CD4-positive, alpha-beta T cell treated with Interleukin-17A for 4 hours (primary cell): ENCODE measurements around the gene ITPK1.
"Not testable (repeated sequence)": the region's sequence is repeated elsewhere in the genome, so short reads cannot be mapped to it uniquely, and the experiment has no call there.

ENCODE experiments used
- DNase-seq: peaks from one replicate; pipeline ENCODE4 v3.0.0-alpha.2; 2020; ENCODE audit warnings: mixed read lengths

Gene ITPK1

DNA sequence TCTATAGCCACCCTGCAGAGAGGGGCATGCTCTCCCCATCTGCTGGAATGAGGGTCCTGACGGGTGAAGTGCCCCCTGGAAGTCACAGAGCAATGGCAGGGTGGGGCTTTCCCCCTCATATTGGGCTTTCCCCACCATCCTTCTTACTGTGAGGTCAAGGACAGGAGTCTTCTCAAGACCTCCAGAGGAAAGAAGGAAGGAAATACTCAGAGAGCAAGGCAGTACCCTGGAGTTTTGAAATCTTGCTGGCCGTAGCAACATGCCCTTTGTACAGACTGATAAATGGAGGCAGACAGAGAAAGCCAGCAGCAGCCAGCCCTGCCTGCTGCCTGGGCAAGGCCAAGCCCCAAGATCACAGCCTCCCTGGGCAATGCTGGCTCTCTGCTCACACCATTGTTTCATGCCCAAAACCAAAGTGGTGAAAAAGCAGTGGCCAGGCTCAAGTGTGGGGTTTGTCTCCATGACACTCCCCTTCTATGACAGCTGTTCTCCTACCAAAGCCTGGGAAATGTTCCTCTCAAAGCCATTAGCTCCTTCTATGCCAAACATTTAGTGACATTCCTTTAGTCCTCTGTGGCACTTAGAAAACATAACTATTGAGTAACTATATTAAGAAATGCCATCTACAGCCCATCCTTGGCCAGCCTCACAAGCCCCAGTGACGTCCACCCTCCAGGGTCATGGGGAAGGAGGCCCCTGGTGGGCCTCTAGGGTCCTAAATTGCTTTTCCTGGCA, 13.2 kb upstream of the ITPK1 start:
- no peak for DNase-seq

DNA sequence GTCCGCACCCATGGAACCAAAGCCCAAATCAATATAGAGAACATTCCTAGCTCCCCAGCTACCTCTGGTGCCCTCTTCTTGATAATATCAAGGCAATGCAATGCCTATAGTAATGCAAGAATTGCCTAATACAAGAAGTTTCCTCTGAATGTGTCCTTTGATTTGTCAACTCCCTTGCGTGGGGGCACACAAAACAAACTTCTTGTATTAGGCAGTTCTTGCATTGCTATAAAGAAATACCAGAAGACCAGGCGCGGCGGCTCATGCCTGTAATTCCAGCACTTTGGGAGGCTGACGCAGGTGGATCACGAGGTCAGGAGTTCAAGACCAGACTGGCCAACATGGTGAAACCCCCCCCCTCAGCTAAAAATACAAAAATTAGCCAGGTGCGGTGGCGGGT, 10.4 kb upstream of the ITPK1 start:
- DNase-seq = no peak

DNA sequence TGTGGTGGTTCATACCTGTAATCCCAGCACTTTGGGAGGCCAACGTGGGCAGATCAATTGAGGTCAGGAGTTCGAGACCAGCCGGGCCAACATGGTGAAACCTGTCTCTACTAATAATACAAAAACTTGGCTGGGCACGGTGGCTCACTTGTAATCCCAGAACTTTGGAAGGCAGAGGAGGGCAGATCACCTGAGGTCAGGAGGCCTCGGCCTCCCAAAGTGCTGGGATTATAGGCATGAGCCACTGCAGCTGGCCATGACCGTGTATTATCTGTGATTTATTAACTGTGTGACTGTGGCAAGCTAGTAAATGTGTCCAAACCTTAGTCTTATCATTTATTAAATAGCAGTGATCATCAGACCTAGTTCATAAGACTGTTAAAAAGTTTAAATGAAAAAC, 7.1 kb upstream of the ITPK1 start:
- no peak for DNase-seq

DNA sequence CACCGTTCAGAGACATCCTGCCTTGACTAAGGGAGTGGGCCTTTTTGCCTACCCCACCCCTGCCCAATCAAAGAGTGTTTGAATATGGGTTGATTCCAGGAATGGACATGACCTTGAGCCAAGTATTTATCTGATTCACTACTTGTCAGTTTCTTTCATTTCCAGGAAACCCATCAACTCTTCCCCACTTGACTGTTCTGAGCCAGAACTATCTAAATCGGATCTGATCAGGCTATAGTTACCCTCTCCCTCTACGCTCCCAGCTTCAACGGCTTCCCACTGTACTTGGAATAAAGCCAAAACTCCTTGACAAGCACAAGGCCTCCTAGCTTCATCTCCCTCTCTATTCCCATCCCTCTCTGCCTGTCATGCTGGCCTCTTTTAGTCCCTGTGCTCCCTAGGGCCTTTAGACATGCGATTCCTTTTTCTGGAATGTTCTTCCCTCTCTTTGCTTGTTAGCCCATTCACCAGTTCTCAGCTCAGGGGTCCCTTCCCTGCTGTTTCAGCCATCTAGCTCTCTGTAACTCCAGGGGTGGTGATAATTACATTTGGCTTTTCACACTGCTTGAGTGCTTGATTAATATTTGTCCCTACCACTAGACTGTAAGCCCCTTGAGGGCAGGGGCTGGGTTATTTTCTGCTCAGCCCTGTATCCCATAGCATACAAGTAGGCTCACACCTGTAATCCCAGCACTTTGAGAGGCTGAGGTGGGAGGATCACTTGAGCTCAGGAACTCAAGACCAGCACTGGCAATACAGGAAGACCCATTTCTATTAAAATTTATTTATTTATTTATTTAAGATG, 5.5 kb upstream of the ITPK1 start:
- no peak for DNase-seq

DNA sequence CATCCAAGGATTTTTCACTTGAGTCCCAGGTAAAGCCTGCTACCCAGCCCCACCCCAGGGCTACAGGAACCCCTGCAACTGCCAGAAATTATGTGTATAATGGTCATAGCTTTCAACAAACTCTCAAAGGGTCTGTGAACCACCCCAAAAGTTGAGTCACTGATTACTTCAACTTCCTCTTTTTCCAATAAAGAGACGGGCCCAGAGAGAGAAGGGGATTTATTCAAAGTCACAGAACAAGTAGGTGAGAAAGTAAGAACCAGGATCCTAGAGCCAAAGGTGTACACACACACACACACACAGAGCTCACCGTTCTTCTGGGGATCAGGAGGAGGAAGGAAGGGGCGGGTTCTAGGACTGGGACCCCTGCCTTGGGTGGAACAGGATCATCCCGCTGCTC, 4.8 kb upstream of the ITPK1 start:
- DNase-seq = no peak

DNA sequence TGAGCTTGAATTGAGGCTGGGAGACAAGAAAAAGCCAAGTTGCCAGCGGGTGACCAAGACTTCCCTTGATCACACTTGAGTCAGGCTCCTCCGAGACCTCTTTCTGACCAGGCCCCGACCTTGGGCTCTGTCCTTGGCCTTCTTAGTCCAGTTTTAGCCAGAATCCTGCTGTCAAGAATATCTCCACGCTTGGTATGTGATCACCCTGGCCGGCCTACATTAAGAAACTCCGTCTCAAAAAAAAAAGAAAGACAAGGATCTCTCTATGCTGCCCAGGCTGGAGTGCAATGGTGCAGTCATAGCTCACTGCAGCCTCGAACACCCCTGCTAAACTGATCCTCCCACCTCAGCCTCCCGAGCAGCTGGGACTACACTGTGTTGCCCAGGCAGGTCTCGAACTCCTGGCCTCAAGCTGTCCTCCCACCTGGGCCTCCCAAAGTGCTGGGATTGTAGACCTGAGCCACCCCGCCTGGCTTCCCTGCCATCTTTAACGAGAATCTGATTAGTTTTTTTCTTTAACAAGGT, 1.0 kb upstream of the ITPK1 start:
- no peak for DNase-seq

DNA sequence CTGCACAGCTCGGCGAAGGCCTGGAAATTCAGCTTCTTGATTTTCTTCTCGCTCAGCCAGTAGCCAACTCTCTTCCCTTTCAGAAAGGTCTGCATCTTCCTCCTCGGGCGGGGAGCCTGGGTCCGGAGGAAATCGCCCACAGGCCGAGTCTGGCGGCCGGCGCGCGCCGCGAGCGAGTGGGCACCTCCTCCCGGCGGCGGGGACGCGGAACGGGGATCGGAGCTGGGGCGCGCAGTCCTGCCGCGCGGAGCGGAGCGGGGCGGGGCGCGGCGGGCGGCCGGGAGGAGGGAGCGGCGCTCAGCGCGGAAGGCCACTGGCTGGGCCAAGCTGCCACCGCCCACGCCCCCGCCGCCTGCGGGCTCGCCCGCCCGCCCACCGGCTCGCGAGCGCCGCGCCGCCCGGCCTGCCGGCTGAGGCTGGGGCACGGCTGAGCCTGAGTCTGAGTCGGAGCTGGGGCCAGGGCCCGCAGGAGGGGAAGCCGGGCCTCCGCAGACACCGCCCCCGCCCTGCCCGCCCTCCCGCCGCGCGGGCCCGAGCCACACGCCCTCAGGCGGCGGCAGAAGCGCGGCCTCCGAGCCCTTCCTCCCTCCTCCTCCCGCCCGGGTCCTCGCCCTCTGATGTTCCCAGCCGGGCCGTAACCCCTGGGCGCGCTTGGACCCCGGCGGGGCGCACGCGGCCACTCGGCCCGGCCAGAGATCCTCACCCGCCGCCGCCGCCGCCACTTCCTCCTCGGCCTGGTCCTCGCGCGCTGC, 480 bp downstream of the ITPK1 start:
- peak; percentile 91 for DNase-seq

DNA sequence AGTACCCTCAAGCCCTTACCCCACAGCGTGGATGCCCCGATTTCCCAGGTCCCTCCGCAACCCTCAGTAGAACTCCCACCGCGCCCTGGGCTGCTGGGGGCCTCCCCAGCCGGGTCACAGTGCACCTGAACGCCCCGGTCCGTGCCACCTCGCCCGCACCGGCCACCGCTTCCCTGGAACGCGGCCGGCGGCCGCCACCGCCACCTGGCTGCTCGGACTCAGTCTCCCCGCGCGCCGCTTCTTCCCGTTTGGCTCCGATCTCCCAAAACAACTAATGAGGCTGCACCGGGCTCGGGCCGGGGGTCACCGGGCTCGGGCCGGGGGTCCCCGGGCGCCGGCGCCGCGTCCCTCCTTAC, 1.0 kb downstream of the ITPK1 start:
- DNase-seq = peak; percentile 12

DNA sequence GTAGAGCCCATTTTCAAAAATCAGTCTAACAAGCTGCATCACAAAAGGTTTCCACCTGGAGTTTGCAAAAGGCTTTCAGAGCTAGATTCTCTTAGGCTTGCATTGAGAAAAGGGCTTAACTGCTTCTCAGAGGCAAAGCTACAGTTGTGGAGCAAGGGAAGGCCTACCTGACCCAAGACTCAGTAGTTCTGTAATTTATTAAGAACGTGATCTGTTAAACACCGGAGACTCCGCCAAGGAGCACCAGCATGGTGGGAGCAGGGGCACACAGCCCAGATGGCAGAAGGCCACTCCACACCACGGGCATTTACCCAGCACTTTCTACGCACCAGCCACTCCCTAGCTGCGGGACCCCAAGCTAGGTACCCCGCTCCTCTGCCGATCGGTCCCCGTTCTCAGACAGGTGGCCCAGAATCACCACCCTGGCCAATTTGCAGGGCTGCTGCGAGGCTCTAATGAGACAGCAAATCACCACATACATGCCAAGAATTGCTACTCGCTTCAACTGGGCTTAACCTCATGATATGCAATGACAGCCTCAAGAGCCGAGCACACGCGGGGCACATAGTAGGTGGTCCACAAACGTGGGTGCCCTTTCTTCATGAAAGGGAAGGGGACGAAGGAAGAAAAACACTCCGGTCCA, 1.5 kb downstream of the ITPK1 start:
- no peak for DNase-seq

DNA sequence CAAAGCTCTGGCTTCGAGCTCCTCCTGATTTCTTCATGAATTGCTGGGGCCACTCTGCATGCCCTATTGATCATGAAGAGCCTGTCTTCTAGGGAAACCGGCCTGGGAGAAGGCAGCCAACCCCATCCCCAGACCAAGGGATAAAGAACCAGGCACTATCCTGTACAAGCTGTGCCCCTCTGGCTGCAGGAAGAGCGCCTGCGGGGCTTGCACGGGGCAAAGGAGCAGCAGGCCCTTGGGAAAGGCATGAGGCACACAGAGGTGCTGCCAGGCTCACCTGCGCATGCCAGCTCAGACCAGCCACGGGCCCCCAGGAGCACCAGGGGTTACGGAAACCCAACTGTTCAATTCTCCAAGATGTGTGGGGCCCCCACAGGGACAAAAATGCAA, 2.1 kb downstream of the ITPK1 start:
- no peak for DNase-seq

DNA sequence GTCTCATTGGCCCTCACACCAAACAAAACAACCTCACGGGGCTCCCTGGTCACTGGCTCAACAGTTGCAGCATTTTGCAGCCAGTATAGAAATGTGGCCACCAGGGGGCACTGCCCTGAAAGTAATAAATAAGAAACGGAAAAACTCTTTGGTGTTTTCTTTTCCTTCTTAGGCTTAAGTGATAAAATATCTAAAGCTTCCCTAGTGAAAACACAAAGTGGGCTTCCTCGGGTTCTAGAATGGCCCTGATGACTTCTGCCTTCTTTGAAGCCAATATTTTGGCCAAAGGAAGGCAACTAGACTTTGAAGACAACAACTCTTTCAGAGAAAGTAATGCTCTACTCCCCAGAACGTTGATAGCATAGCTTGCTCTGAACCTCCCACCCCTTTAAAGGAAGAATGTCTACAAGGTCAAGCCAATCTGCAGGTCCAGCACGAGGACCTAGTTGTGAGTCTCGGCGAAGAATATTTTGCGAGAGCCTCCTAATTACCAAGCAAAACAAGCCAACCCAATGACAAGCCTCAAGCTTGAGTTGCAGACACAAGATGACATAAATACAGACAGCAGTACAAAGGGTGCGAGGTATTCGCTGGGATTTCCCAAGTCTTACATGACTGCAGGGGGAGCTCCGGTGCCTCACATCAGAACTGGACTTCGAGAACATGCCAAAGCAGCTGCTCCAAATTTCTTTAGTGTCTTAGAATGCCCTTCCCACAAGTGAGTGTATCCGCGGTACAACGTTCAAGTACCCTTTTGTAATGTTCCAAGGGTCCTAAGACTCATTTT, 2.6 kb downstream of the ITPK1 start:
- peak; percentile 87 for DNase-seq

DNA sequence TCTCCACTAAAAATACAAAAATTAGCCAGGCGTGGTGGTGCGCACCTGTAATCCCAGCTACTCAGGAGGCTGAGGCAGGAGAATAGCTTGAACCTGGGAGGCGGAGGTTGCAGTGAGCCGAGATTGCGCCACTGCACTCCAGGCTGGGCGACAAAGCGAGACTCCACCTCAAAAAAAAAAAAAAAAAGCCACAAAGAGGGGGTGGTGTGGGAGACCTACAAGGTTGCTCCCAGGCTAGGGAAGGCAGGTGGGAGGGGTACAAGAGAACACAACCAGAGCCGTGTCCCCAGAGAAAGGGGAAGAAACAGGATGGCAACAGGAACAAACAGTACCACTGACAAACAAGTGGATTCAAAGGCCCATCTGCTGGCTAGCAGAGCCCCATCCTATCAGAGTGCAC, 4.2 kb downstream of the ITPK1 start:
- not testable (repeated sequence) for DNase-seq

DNA sequence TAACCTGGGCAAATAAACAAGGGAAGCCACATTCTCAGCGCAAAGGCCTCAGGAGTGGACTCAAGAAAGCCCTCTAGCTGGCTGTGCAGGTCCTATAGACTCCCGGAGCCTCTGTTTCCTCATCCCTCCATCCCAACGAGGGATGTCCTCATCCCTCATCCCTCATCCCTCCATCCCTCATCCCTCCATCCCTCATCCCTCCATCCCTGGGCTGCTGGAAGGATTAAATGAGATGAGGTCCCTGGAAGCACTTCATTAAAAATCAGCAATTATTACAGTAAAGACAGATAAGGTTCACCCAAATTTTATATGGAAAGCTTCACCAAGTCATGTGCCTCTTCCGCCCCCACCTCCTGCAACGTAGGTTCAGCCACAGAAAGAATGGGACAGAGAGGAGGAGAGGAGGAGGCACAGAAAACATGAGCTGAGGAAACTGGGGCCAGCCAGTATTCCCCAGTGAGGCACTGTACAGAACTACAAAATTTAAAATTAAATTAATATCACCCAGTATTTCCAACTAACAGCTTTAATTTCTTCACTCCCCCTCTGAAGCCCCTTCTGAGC, 4.8 kb downstream of the ITPK1 start:
- DNase-seq = no peak

DNA sequence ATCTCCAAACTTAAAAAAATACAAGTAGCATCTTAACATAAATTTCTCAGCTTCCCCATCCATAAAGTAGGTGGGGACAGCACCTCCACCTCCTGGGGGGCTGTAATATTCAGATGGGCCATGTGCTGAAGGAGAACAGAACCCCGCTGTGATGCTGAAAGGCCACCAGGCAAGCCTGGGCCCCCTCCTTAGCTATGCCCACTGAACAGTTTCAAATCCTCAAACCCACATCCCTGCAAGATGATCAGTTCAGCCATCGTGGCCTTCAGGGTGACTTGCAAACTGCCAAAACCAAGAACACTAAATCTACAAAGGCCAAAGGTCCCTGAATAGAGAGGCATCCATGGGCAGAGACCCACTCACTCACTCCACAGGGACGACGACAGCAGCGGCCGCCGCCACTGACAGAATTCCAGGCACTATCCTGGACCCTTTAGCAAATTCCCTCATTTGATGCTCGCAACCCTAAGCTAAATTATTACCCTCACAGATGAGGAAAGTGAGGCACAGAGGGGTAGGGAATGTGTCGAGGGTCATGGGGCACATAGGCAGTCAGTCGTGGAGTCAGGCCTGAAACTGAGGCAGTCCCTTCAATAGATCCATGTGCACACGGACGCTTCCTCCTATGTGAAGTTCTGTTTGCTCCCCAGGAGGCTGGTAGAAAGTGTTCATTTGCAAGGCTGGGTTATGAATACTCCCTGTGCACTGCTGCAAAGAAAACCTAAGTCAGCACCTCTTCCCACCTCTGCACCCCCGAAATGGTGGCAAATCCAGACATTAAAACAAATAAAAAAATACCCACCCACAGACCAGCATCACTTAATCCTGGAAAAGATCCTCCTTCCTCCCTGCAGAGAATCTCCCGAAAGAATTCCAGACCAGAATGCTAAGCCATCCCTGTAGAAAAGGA, 5.9 kb downstream of the ITPK1 start:
- no peak for DNase-seq

DNA sequence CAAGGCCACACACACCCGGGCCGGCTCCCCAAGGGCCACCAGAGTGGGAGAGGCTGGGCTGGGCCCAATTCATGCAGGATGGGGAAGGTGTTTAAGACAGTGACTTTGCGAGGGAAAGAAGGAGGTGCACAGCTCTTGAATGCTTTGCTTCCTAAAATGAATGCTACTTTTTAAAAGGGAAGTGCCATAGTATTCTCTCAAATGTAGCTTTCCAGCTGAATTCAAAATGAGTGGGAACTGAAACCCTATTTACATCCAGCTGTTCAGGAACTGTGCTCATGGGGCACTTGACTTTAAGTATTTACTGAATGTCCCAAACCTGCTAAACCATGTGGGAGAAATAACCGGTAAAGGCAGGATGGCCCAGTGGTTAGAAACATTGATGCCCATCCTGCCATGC, 7.6 kb downstream of the ITPK1 start:
- DNase-seq = no peak

DNA sequence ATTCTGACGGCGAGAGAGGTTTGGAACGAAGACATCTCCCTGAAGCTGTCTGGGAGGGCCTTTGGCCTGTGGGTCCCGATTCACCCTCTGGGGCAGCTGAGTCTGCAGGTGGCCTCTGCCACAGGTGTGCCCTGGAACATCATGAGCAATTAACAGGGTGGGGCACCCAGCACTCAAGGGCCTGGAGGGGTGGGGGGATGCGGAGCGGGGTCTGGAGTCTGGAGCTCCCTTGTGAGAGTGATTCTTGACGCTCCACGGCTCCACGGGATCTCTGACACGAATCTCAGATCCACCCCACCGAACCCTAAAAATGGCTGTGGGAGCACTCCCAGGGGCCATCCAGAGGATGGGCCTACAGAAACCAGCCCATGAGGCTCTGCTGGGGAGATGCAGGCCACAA, 8.3 kb downstream of the ITPK1 start:
- DNase-seq = no peak

DNA sequence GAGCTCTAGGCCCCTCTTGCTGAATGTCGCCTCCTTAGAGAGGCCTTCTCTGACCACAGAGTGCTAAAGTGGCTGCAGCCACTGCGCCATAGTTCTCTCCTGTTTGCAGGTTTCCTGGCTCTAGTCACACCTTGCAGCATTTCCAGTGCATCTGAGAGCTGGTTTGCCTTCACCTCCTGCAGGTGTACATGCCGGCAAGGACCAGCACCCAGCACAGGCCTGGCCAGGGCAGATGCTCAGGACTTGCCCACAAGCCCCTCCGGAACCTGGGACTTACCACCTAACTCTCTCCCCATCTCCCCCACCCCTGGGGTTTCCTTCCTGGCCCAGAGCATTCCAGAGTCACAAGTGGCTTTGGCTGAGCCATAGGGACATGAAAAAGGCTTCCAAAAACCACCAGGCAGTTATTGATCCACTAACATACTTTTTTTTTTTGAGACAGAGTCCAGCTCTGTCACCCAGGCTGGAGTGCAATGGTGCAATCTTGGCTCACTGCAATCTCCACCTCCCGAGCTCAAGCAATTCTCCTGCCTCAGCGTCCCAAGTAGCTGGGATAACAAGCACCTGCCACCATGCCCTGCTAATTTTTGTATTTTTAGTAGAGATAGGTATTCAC, 9.1 kb downstream of the ITPK1 start:
- DNase-seq = no peak

DNA sequence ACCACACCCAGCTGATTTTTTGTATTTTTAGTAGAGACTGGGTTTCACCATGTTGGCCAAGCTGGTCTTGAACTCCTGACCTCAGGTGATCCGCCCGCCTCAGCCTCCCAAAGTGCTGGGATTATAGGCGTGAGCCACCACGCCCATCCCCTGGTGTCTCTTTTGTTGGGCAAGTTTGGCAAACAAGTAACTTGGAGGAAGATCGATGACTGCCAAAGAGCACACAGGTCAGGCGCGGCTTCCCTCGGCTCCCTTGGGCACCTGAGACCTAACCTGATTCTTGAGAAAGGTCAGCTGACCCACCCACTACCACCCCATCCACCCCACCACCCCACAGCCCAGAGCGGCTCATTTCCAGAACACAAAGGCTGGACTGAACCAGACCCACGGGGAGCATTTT, 9.9 kb downstream of the ITPK1 start:
- DNase-seq = not testable (repeated sequence)

DNA sequence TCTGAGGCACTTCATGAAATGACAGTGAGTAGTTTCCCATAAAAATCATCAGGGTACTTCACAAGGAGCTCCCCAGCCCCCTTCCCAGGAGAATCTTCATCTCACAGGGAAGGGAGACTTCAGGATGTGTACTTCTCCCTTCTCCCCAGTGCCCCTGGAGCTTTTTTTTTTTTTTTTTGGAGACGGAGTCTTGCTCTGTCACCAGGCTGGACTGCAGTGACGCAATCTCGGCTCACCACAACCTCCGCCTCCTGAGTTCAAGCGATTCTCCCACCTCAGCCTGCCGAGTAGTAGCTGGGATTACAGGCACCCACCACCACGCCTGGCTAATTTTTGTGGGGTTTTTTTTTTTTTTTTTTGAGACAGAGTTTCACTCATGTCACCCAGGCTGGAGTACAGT, 10.4 kb downstream of the ITPK1 start:
- no peak for DNase-seq

DNA sequence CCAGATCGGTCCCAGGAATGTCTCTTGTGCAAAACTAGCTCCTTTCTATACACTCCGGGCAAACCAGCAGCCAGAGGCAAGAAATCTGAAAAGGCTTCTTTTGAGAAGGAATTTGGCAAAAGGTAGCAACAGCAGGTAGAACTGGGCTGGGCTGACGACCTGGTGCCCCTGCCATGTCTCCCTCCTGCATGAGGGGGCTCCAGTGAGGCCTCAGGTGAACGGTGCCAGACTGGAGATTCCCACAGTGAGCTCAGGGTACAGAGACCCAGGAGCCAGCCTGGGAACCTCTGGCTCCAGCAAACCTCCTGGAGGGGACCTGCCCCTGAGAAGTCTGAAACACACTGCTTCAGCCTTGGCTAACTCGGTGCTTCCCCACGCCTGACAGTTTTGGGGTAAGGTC, 10.8 kb downstream of the ITPK1 start:
- no peak for DNase-seq
